Effector memory CD4-positive, alpha-beta T cell (primary cell): ENCODE measurements around the gene ILKAP.

Experiments
- DNase-seq, 3 donors: peaks; one replicate each; pipeline ENCODE4 v3.0.0-alpha.2; 2020
- H3K27ac ChIP-seq: 2 replicates; pipeline ENCODE4 v1.7.0; 2013; ENCODE audit warnings: mild to moderate bottlenecking, low read length, moderate library complexity; ENCODE audit not compliant: insufficient read depth, poor library complexity, severe bottlenecking
- H3K27me3 ChIP-seq: replicated peaks from 2 replicates; pipeline ENCODE4 v1.7.0; 2013; ENCODE audit warnings: mild to moderate bottlenecking, low read length; ENCODE audit not compliant: insufficient read depth, control insufficient read depth, poor library complexity, severe bottlenecking
- H3K36me3 ChIP-seq: 2 replicates; pipeline ENCODE4 v1.7.0; 2013; ENCODE audit warnings: mild to moderate bottlenecking, low read length, moderate library complexity; ENCODE audit not compliant: control insufficient read depth, insufficient read depth
- H3K4me1 ChIP-seq: 2 replicates; pipeline ENCODE4 v1.7.0; 2013; ENCODE audit warnings: low read length, mild to moderate bottlenecking; ENCODE audit not compliant: control insufficient read depth, insufficient read depth, poor library complexity, severe bottlenecking
- H3K4me3 ChIP-seq: 2 replicates; pipeline ENCODE4 v1.7.0; 2013; ENCODE audit warnings: low read length, low read depth, mild to moderate bottlenecking; ENCODE audit not compliant: insufficient read depth, poor library complexity, severe bottlenecking
- H3K9me3 ChIP-seq: 2 replicates; pipeline ENCODE4 v1.7.0; 2013; ENCODE audit warnings: mild to moderate bottlenecking, low read length, moderate library complexity; ENCODE audit not compliant: control insufficient read depth

The ILKAP gene

DNA sequence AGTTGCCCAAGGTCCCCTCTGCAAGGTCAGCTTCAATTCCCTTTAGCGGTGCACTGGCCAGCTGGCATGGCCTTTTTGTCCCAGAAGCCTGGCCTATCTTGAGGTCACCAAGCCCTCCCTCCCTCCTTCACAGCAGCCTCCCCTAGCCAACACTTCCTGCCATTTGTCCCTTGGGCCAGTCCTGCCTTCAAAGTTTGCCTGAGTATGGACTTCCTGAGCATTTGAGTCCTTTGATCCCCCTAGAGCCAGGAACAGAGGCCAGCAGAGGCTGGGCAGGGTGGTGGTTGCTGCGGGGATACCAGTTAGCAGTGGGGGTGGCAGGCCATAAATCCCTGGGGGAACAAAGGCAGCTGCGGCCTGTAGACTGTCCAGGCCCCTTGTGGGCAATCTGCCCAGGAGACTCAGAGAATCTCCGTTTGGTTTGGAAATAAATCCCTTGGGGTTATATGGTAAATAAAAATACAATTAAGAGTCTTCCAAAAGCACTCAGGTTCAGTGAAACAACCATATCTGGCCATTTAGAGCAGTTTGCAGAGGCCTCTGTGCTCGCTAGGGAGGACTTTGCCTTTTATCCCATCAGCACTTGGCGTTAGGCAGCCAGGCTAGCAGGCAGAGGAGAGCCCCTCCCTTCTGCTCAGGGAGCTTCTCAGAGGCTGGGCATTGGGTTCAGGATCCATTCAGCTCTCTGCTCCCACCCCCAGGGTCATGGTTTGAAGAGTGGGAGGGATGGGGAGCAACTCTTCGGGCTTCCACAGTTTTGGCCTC lies 39.4 kb upstream of the ILKAP start:
- Histone ChIP-seq H3K4me1 (peaks cover 13% of the 10 kb centered on the region), H3K36me3 (no peaks in the 10 kb centered on the region), H3K27ac (no peak overlapping the region), H3K9me3 (no peaks in the 10 kb centered on the region), H3K4me3 (no peak overlapping the region), H3K27me3 (no peaks in the 10 kb centered on the region)
- DNase-seq, result no peak

DNA sequence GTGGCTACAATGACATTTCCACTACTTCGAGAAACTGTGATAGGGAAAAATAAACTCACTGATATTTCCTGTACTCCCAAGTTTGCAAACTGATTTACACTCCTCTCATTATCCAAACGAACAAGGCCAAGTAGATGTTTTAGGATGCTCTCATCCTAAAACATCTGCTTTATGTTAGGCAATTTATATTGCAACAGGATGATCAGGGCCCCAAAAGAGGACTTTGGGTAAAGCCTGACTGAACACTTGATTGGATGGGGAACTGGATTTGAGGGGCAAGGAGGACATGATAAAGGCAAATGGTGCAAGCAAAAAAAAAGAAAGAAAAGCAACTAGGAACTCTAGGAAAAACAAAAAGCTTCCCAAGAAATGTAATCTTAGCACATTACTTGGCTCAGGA lies 38.5 kb upstream of the ILKAP start:
- Histone ChIP-seq H3K9me3 (no peaks in the 10 kb centered on the region), H3K36me3 (no peaks in the 10 kb centered on the region), H3K4me1 (peaks cover 13% of the 10 kb centered on the region), H3K4me3 (no peak overlapping the region), H3K27ac (no peak overlapping the region), H3K27me3 (no peaks in the 10 kb centered on the region)
- DNase-seq, result no peak

- Histone ChIP-seq H3K4me3 (peak overlapping the region; percentile 62), H3K27ac (no peak overlapping the region), H3K27me3 (no peaks in the 10 kb centered on the region), H3K4me1 (peaks cover 13% of the 10 kb centered on the region), H3K36me3 (no peaks in the 10 kb centered on the region), H3K9me3 (no peaks in the 10 kb centered on the region)
- peak in 1 of 3 donors; percentile 20 for DNase-seq
Measured at GRCh38 chr2:238240757-238241711, 37.5 kb upstream of the ILKAP start.

DNA sequence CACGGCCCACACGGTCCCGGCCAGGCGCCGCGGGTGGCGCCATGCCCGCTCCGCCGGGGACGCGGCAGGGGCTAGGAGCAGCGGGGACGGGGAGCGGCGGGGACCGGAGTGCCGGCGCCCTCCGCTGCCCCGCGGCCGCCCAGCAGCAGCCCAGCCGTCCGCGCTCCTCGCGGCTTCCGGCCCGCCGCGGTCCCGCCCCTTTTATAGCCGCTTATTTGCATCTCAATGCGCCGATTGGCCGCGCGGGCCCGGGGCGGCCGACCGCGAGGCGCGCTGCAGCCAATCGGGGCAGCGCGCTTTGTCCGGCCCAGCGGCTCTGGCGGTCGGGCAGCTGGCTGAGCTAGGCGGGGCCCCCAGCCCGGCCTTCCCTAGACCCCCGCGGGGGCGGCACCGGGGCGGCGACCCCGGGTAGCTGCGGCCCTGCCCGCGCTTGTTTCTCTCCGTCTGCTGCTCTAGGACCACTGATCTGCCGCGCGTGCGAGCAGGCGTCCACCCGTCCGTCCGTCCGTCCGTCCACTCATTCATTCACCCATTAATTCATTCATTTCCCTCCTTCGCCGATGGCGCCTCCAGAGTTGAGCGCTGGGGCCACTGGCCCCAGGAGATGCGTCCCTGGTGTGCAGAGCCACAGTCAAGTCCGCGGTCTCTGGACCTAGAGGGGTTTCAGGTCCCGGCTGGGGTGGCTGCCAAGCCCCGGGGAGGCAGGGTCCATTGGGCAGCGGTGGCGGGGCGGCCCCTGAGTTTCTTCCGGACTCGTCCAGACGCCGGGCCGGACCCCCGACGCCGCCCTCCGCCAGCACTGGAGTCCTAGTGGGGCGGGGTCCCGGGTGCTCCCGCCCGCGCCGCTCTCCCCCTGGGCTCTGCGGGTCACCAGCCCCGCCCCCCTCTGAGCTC lies 36.6 kb upstream of the ILKAP start, which contains the start of gene HES6:
TSS of gene HES6 (minus strand) at position 176 of the 894 bp plus-strand sequence. CDS start at position 43, 133 bp downstream.
- Histone ChIP-seq H3K27me3 (no peaks in the 10 kb centered on the region), H3K4me3 (peak within 1 kb of the TSS; percentile 62), H3K36me3 (no peaks in the 10 kb centered on the region), H3K27ac (no peak within 1 kb of the TSS), H3K9me3 (no peaks in the 10 kb centered on the region), H3K4me1 (peaks cover 13% of the 10 kb centered on the region)
- DNase-seq, result peak; percentile 62 to 74 (median 63)

DNA sequence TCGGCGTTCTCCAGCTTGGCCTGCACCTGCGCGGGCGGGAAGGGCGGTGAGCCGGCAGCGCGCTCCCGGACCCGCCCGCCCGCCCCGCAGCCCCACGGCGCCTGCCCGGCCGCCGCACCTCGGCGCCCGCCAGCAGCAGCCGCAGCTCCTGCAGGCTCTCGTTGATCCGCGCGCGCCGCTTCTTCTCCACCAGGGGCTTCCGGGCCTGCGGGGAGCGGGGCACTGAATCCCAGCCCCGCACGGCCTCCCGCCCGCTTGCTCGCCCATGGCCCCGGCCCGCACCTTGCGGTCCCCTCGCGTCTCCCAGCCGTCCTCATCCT lies 36.0 kb upstream of the ILKAP start:
- Histone ChIP-seq H3K9me3 (no peaks in the 10 kb centered on the region), H3K27ac (no peak overlapping the region), H3K27me3 (peaks cover under 1% of the 10 kb centered on the region), H3K4me1 (peaks cover 13% of the 10 kb centered on the region), H3K4me3 (peak overlapping the region; percentile 52), H3K36me3 (no peaks in the 10 kb centered on the region)
- DNase-seq, result peak in 1 of 3 donors; percentile 30

- no peaks in the 10 kb centered on the region for H3K36me3 ChIP-seq
- H3K4me3 ChIP-seq, result no peak overlapping the region
- H3K4me1 ChIP-seq, result peaks cover 13% of the 10 kb centered on the region
- no peak overlapping the region for H3K27ac ChIP-seq
- no peaks in the 10 kb centered on the region for H3K9me3 ChIP-seq
- peak in 1 of 3 donors; percentile 23 for DNase-seq
- peaks cover 3% of the 10 kb centered on the region for H3K27me3 ChIP-seq
Measured at GRCh38 chr2:238238766-238239542, 35.5 kb upstream of the ILKAP start.

- Histone ChIP-seq H3K27ac (no peak overlapping the region), H3K27me3 (peaks cover 3% of the 10 kb centered on the region), H3K9me3 (no peaks in the 10 kb centered on the region), H3K4me1 (peaks cover 13% of the 10 kb centered on the region), H3K4me3 (no peak overlapping the region), H3K36me3 (no peaks in the 10 kb centered on the region)
- no peak for DNase-seq
Measured at GRCh38 chr2:238238311-238238765, 34.8 kb upstream of the ILKAP start.

GRCh38 chr2:238237431-238238135 lies 34.1 kb upstream of the ILKAP start:
- Histone ChIP-seq H3K9me3 (no peaks in the 10 kb centered on the region), H3K4me3 (no peak overlapping the region), H3K36me3 (no peaks in the 10 kb centered on the region), H3K27me3 (peaks cover 3% of the 10 kb centered on the region), H3K27ac (no peak overlapping the region), H3K4me1 (peaks cover 13% of the 10 kb centered on the region)
- no peak for DNase-seq
